IPS DF 19.7 (cell line): ENCODE data around the gene FAM237B.

Source experiments
- DNase-seq: peaks from one replicate; pipeline ENCODE4 v3.0.0-alpha.2; 2013; ENCODE audit warnings: low read depth, low spot score

Gene FAM237B

DNA sequence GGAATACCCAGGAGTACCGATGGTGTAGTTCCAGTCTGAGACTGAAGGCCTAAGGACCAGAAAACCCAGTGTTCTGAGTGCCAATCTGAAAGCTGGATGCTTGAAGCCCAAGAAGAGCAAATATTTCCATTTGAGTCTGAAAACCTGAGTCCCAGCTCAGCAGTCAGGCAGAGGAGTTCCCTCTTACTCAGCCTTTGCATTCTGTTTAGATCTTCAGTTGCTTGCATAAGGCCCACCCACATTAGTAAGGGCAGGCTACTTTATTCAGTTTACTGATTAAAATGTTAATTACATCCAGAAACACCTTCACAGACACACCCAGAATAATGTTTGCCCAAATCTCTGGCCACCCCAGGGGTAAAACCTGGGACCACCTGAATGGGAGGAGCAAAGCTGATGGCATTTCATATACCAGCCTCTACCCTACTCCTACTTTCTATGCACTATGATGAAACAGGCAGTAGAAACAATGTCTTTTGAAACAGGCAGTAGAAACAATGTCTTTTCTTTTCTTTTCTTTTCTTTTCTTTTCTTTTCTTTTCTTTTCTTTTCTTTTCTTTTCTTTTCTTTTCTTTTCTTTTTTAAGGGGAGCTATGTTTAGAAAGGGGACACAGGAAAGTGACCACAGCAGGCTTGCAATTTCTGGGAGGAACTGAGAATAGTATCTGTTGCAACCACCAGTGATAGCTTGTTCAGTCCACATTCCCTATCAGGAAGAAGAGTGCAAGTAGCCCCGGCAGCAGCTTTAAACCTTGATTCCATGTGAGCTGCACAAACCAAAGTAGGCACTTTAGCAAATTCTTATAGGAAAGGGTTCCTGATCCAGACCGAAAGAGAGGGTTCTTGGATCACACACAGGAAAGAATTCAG, 30.6 kb downstream of the FAM237B start:
- no peak for DNase-seq

DNA sequence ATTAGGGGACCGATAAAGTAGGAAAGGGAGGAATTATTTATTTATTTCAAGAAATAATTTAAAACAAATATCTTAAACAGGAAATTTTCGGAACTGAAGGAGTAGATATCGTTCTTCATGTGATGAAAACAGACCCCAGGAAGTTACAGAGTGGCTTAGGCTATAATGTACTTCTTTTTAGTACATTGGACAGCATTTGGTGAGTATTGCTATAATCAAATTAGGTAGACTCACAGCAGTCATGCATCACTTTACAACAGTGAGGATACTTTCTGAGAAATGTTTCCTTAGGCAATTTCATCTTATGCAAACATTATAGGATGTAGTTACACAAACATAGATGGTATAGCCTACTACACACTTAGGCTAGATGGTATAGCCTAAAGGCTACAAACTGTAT, 33.0 kb downstream of the FAM237B start:
- no peak for DNase-seq

- DNase-seq, result no peak
Measured at GRCh38 chr7:90276033-90276728, 44.9 kb downstream of the FAM237B start.

- DNase-seq, result no peak
Measured at GRCh38 chr7:90274161-90274560, 46.9 kb downstream of the FAM237B start.

DNA sequence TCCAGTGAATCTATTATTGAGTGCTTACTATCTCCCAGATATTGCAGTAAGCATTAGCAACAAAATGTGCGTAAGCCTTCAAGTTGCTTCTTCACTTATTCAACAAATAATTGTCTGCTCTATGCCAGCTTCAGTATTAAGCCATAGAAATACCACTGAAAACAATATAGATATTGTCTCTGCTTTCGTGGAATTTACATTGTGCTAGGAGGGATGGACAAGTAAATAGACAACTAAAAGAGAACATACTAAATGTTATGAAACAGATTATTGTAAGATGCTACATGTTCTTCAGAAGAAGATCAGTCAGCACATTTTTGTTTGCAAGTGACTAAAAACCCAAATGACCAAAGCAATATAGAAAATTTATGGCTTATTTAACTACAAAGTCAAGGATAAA, 48.9 kb downstream of the FAM237B start:
- DNase-seq, result no peak

GRCh38 chr7:90271753-90272152, 49.4 kb downstream of the FAM237B start:
- no peak for DNase-seq

DNA sequence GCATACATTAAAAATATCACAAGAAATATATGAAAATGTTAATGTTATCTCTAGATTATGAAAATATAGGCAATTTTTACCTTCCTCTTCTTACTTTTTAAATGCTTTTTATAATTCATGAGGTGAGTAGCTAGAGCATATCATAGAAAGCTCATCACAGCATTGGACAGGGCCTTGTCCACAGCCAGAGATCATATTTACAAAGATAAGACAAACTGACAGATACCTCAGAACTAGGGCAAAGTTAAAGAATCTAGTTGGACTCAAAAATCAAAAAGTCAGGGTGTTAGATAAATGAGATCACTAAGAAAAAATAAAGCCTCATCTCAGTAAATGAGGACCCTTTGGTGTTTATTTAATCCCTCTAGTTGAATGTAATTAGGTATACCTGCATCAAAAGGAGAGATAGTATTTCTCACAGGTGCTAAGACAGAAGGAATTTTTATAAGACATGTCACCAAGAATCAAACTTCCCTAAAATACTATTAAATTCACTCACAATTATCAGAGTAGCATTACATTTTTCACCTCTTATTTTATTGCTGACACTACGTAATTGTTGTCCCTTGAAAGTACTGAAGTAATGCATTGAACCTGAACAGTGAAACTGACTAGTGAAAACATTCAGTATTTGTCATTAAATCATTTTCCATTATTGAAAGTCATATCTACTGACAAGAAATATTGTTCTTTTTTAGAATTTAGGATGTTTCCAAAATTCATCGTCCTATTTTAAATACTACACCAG, 50.5 kb downstream of the FAM237B start:
- DNase-seq, result no peak

GRCh38 chr7:90269163-90269562, 51.9 kb downstream of the FAM237B start:
- DNase-seq, result no peak

- DNase-seq, result no peak
Measured at GRCh38 chr7:90267263-90267858, 53.7 kb downstream of the FAM237B start.

DNA sequence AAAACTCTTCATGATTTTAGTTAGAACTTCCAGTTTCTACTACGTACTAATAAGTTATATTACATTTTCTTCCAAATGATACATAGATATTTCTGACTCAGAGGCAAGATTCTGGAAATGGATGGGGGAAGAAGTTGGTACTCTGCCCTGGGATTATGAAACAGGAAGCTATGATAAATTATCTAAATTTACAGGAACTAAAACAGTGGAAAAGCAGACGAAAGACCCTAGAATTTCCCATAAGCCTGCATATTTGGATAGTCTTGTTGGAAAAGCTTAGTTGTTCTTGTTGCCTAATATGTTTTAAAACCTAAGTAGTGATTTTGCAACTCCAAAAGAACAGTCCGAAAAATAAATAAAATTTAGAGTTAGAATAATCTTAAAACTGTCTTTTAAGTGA, 54.3 kb downstream of the FAM237B start:
- no peak for DNase-seq
